Vein endothelial cell (primary cell): ENCODE data around the gene GDAP1L1. TPM values are rescaled to one million over a fixed set of nuclear protein-coding genes. Genes with fewer than 3 reads are reported as not detected.

Experiments used
- total RNA-seq: library from RNA; depleted of rRNA; stranded (reverse); fragments of >200 nt; gene quantifications from 2 replicates; pipeline ENCODE4 v1.2.3, GENCODE V29; 2012

Gene GDAP1L1
- total RNA-seq: not detected in 2 replicates

DNA sequence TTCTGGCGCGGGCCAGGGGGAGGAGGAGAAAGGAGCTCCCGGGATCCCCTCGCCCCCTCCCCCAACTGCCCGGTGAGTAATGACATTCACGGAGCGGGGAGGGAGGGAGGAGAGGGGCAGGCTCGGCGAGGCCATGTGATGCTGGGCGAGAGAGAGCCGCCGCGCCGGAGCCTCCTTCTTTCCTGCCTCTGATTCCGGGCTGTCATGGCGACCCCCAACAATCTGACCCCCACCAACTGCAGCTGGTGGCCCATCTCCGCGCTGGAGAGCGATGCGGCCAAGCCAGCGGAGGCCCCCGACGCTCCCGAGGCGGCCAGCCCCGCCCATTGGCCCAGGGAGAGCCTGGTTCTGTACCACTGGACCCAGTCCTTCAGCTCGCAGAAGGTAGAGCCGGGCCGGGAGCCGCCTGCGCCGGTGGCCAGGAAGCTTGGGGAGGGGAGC, at the start of gene GDAP1L1:
GDAP1L1 (plus strand) TSS at position 178 of the 441 bp plus-strand sequence; CDS start at position 205, 27 bp downstream.

DNA sequence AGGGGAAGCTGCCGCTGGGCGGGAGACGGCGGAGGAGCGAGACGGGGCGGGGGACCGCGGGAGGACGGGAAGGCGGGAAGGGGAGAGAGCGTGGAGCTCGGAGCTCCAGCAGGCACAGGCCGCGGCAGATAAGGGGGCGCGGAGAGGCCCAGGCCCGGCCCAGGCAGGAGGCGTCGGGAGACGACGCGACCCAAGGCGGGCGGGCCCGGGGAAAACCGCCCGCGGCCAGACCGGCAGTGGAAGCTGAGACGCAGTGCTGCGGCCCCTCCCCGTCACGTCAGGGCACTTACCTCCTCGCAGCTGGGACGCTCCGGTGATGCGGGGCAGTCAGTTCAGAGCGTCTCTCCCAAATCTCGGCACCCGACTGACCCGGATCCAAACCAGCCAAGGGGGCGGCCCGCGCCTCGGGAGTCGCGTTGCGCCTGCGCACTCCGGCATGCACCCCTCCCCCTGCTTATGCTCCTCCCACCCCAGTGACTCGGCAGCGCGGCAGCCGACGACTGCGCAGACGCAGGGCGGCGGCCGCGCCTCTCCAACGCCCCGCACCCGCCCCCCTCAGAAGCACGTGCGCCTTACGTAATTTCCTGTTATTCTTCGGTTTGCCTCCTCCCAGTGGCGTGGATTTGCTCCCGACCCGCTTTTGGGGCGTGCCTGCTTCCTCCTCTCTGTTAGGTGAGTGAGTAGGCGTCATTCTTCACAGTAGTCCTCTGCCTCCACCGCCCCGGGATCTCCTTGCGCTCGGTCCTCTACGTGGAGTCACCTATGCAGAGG, 36.5 kb upstream of the GDAP1L1 start, which contains the start of gene OSER1:
OSER1 (minus strand) TSS at position 366 of the 771 bp plus-strand sequence. CDS start 3,814 bp downstream, outside the sequence.

DNA sequence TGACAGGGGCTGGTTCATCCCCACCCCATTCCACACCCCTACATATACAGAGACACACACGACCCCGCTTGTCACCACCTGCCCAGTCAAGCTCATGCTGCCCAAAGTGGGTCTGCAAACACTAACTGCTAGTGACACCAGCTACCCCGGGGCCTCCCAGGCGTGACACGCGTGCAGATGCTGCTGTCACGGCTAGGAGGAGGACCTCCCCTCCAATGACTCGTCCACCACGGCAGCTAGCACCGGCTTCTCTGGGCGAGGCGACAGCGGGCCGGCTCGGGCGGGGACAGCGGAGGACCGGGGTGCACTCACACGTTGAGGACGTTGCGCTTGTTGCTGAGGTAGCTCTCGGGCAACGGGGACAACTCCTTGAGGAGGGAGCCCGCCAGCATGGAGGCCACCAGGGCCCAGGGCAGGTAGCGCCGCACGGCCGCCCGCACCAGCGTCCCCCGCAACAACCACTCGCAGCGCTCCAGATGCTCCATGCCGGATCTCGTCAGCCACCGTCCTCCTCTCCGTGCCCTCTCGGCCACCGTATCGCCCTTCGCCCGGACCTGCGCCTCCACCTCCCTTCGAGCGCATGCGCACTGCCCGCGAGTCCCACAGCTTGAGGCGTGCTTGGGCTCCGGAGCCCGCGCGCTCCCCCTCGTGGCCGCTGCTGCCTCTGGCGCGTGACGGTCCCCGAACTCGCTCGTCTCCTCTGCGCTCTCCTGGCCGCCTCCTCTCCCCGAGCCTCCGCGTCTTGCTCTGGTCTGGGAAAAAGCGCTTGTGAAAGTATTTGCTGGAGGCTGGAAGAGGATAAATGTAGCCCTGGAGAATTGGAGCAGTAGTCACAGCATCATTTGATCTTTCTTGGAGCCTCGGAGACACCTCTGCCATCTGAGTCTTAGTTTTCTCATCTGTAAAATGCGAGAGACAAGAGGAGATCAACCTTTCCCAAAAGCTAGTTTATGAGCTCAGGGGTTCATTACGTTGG, 63.8 kb downstream of the GDAP1L1 start, which contains the start of gene FITM2:
FITM2 (minus strand) TSS at position 539 of the 976 bp plus-strand sequence; CDS start at position 485, 54 bp downstream.

Other genes starting within 250 kb of the GDAP1L1 start
- gene JPH2, start 60.1 kb upstream of the GDAP1L1 start, total RNA-seq: 0.33 and 0.38 TPM in 2 replicates
- 36.9 and 47.0 TPM in 2 replicates for gene OSER1, start 36.5 kb upstream of the GDAP1L1 start, total RNA-seq
- gene FITM2, start 63.9 kb downstream of the GDAP1L1 start, total RNA-seq: 7.5 and 7.8 TPM in 2 replicates
- gene R3HDML, start 89.7 kb downstream of the GDAP1L1 start, total RNA-seq: not detected in 2 replicates
- not detected in 2 replicates for gene HNF4A, start 108.4 kb downstream of the GDAP1L1 start, total RNA-seq
- gene TTPAL, start 228.6 kb downstream of the GDAP1L1 start, total RNA-seq: 7.5 and 8.2 TPM in 2 replicates